ENCODE data around the gene PINLYP. TPM values are rescaled to one million over a fixed set of nuclear protein-coding genes. Genes with fewer than 3 reads are reported as not detected.

The PINLYP gene
- total and polyA plus RNA-seq, 9 of the 15 experiments (the other 6 are each of a cell fraction or from before 2014, with no cell fraction given) = 1.00 to 6.7 (median 2.2) TPM

DNA sequence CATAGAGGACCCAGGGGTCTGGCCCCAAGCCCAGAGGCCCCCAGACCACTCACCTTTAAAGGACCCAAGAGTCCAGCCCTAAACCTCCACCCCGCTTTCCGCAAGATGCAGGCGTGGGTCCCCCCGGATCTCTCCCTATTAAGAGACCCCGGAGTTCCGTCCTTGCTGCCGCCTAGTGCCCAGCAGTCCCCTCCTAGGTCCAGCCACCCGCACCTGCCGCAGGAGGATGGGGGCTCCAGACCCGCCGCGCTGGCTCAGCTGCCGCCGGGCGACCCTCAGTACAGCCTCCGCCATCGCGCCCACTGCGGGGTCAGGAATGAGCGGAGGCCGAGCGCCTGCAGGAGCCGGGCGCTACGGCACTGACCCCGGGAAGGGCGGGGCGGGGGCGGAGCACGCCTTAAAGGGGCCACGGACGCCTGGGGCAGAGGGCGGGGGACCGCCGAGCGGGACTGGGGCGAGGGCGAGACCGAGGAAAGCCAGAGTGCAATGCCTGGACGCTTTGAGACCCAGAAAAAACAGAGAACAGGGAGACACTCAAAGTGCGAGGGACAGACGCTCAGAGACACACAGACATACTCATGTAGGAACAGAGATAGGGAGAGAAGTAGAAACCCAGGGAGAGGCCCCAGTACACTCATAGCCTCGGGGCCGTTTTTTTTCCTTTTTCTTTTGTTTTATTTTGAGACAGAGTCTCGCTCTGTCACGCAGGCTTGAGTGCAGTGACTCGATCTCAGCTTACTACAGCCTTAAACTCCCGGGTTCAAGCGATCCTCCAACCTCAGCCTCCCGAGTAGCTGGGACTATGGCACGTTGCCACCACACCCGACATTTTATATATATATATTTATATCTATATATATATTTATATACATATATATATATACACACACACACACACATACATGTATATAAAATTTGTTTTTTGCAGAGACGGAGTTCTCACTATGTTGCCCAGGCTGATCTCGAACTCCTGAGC lies 48.4 kb upstream of the PINLYP start, which contains the start of gene ETHE1 (continued):
- 0 out of 2 replicates have a peak, but pooled peaks have one; percentile 16 for TF ChIP-seq GABPB1 (CRISPR knock-in tag; IDR thresholded peaks at IDR 0.05)
- TF ChIP-seq, protein P1, sequence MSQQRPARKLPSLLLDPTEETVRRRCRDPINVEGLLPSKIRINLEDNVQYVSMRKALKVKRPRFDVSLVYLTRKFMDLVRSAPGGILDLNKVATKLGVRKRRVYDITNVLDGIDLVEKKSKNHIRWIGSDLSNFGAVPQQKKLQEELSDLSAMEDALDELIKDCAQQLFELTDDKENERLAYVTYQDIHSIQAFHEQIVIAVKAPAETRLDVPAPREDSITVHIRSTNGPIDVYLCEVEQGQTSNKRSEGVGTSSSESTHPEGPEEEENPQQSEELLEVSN (IDR thresholded peaks at IDR 0.05; ENCODE audit: borderline replicate concordance in 1 of 2, extremely low read depth in 1 of 2, insufficient read depth in 1 of 2, insufficient read length in 1 of 2, low read depth in 1 of 2, low read length in 1 of 2, poor library complexity in 1 of 2, severe bottlenecking in 1 of 2) = peak; percentile 47 to 81
- peak in 2 of 3 experiments; percentile 40 to 61 for TF ChIP-seq YY1 (IDR thresholded peaks at IDR 0.05; ENCODE audit: borderline replicate concordance in 1 of 3, control insufficient read depth in 1 of 3, extremely low read depth in 1 of 3, insufficient read depth in 3 of 3, insufficient read length in 1 of 3, insufficient replicate concordance in 2 of 3, low read depth in 1 of 3, low read length in 2 of 3)
- TF ChIP-seq SMARCE1 (IDR thresholded peaks at IDR 0.05) = peak; percentile 23; the same call in 1 of the 2 replicates
- peak; percentile 72 for TF ChIP-seq POLR2A (conservative IDR thresholded peaks at IDR 0.05)
- peak; percentile 67 for TF ChIP-seq HNRNPLL (IDR thresholded peaks at IDR 0.05; ENCODE audit: low read depth, low read length, poor library complexity, severe bottlenecking)
- no peak for TF ChIP-seq SMC3 (conservative IDR thresholded peaks at IDR 0.05; ENCODE audit: insufficient read depth, low read depth, low read length)
- TF ChIP-seq MCM3 (IDR thresholded peaks at IDR 0.05) = no peak
- no peak for TF ChIP-seq EWSR1 (IDR thresholded peaks at IDR 0.05; ENCODE audit: borderline replicate concordance, low read depth, partially characterized antibody)
- peak; percentile 48 for TF ChIP-seq POLR2B (IDR thresholded peaks at IDR 0.05; ENCODE audit: low read depth, partially characterized antibody)
- no peak for TF ChIP-seq PTBP1 (IDR thresholded peaks at IDR 0.05; ENCODE audit: low read depth, low read length)
- TF ChIP-seq FOXM1 (IDR thresholded peaks at IDR 0.05; ENCODE audit: low read depth) = peak; percentile 61; the same call in 1 of the 2 replicates
- no peak for TF ChIP-seq FOXM1 (CRISPR knock-in tag; IDR thresholded peaks at IDR 0.05; ENCODE audit: low read depth)
- TF ChIP-seq SAP30 (IDR thresholded peaks at IDR 0.05; ENCODE audit: borderline replicate concordance, insufficient read depth, low read depth, low read length, poor library complexity, severe bottlenecking) = peak; percentile 37
- TF ChIP-seq KDM2B (CRISPR knock-in tag; IDR thresholded peaks at IDR 0.05) = 0 out of 2 replicates have a peak, but pooled peaks have one; percentile 77
- peak; percentile 72 for TF ChIP-seq SUPT5H (IDR thresholded peaks at IDR 0.05)
- TF ChIP-seq PHF8 (IDR thresholded peaks at IDR 0.05; ENCODE audit: borderline replicate concordance, low read length) = peak; percentile 84; the same call in 1 of the 2 replicates
- TF ChIP-seq ZBTB17 (CRISPR knock-in tag; IDR thresholded peaks at IDR 0.05) = 0 out of 2 replicates have a peak, but pooled peaks have one; percentile 67
- TF ChIP-seq CXXC5 (CRISPR knock-in tag; IDR thresholded peaks at IDR 0.05) = peak; percentile 62
- TF ChIP-seq RNF2 (IDR thresholded peaks at IDR 0.05) = 0 out of 2 replicates have a peak, but pooled peaks have one; percentile 26
- TF ChIP-seq, protein P2, sequence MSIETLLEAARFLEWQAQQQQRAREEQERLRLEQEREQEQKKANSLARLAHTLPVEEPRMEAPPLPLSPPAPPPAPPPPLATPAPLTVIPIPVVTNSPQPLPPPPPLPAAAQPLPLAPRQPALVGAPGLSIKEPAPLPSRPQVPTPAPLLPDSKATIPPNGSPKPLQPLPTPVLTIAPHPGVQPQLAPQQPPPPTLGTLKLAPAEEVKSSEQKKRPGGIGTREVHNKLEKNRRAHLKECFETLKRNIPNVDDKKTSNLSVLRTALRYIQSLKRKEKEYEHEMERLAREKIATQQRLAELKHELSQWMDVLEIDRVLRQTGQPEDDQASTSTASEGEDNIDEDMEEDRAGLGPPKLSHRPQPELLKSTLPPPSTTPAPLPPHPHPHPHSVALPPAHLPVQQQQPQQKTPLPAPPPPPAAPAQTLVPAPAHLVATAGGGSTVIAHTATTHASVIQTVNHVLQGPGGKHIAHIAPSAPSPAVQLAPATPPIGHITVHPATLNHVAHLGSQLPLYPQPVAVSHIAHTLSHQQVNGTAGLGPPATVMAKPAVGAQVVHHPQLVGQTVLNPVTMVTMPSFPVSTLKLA (conservative IDR thresholded peaks at IDR 0.05) = peak in 1 of 2 experiments; percentile 49; a peak in 1 of 4 replicates

Measured in K562 (cell line).